ENCODE data around the gene PLXDC2.

DNA sequence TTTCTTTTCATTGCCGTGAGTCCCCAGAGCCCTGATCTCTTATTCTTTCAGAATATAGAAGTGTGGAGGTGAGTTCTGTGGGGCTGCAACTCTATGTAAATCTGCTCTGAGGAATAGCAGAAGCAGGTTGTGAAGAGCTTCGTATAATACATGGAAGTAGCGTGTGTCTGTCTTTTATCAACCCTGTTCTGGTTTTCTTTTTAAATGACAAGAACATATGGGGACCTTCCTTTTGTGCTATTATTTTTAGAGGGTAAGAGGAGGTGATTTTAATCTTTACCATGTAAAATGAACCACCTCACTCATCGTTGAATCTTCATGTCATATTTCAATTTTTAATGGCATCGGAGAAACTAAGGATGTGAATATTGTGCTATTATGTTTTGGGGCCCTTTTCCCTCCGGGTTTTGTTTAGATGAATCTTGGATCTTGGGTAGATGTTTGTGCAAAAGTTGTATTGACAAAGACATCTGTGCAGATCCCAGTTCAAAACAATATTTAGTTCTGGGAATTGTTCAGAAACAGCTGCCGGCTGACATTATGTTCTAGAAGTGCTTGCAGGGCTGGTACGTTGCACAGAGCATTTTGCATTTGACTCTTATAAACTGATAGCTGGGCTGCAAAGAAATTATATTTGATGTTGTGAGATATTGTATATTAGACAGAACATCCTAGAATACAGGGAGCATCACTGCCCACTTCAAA lies 46.7 kb downstream of the PLXDC2 start:
- TF ChIP-seq, protein P1, sequence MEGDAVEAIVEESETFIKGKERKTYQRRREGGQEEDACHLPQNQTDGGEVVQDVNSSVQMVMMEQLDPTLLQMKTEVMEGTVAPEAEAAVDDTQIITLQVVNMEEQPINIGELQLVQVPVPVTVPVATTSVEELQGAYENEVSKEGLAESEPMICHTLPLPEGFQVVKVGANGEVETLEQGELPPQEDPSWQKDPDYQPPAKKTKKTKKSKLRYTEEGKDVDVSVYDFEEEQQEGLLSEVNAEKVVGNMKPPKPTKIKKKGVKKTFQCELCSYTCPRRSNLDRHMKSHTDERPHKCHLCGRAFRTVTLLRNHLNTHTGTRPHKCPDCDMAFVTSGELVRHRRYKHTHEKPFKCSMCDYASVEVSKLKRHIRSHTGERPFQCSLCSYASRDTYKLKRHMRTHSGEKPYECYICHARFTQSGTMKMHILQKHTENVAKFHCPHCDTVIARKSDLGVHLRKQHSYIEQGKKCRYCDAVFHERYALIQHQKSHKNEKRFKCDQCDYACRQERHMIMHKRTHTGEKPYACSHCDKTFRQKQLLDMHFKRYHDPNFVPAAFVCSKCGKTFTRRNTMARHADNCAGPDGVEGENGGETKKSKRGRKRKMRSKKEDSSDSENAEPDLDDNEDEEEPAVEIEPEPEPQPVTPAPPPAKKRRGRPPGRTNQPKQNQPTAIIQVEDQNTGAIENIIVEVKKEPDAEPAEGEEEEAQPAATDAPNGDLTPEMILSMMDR (IDR thresholded peaks at IDR 0.05), result no peak
- TF ChIP-seq POLR2A (IDR thresholded peaks at IDR 0.05) (no peak), EP300 (IDR thresholded peaks at IDR 0.05) (no peak)
